AG04449 (cell line): Measurements from ENCODE around the gene CDR2L.

ENCODE experiments used
- CTCF ChIA-PET: fragments of 350-600 bp; formaldehyde crosslinking; extraction: SDS; loops from one replicate; lab custom pipeline; 2021; ENCODE audit warnings: antibody characterized with exemption; lab: Yijun Ruan, JAX
- POLR2A ChIA-PET: fragments of 400-600, 350-600 bp; formaldehyde crosslinking; extraction: SDS; loops from one replicate; lab custom pipeline; 2020; ENCODE audit warnings: antibody characterized with exemption, inconsistent platforms; lab: Yijun Ruan, JAX
- DNase-seq: peaks from one replicate; pipeline ENCODE4 v3.0.0-alpha.2; 2010; ENCODE audit warnings: low read depth, low spot score
- H3K4me3 ChIP-seq: 2 replicates; pipeline ENCODE4 v1.5.1; 2011; ENCODE audit warnings: low read depth, mild to moderate bottlenecking, control low read depth, low read length
- TF ChIP-seq, protein P1 (sequence below): IDR thresholded peaks from one replicate; pipeline ENCODE4 v1.5.1; 2011; ENCODE audit warnings: mild to moderate bottlenecking, moderate library complexity, low read length, control low read depth, inconsistent platforms; ENCODE audit not compliant: insufficient read depth; ENCODE audit errors: missing control alignments

Gene CDR2L

GRCh38 chr17:75049057-75049456 is 61.6 kb downstream of the CDR2L start:
- DNase-seq = no peak
- TF ChIP-seq, protein P1, sequence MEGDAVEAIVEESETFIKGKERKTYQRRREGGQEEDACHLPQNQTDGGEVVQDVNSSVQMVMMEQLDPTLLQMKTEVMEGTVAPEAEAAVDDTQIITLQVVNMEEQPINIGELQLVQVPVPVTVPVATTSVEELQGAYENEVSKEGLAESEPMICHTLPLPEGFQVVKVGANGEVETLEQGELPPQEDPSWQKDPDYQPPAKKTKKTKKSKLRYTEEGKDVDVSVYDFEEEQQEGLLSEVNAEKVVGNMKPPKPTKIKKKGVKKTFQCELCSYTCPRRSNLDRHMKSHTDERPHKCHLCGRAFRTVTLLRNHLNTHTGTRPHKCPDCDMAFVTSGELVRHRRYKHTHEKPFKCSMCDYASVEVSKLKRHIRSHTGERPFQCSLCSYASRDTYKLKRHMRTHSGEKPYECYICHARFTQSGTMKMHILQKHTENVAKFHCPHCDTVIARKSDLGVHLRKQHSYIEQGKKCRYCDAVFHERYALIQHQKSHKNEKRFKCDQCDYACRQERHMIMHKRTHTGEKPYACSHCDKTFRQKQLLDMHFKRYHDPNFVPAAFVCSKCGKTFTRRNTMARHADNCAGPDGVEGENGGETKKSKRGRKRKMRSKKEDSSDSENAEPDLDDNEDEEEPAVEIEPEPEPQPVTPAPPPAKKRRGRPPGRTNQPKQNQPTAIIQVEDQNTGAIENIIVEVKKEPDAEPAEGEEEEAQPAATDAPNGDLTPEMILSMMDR = no peak
- POLR2A ChIA-PET = interaction anchor here (1.5 to 3.3 kb wide), 2 partner anchors 11 to 14 kb away, joined by 5 to 18 read pairs; no protein-coding TSS in a partner anchor
- CTCF ChIA-PET = interaction anchor here (0.6 to 5.2 kb wide), 6 partner anchors 9 to 154 kb away, joined by 3 to 52 read pairs (median 13); no protein-coding TSS in a partner anchor
- no peak overlapping the region for H3K4me3 ChIP-seq

DNA sequence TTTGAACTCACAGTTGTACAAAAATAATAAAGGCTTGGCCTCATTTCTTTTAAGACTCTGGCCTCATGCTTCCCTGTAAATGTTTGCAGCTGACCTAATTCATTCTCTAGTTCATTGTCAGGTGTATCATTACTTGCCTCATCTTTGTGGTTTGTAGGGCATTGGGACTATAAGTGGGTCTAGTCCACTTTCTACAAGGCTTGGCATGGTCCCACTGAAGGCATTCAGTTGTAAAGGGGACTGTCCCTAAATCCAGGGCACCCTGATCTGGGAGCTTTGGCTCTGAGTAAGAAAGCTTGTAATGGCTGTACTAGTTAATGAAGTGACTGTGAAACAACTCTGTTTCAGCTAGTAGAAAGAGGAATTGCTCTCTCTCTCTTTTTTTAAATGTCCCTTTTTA is 62.3 kb downstream of the CDR2L start:
- H3K4me3 ChIP-seq = no peak overlapping the region; the same call in 1 of the 2 replicates
- TF ChIP-seq, protein P1 = no peak
- ChIA-PET POLR2A (interaction anchor here (1.5 kb wide), 1 partner anchor 10 kb away, joined by 5 read pairs; no protein-coding TSS in a partner anchor), CTCF (interaction anchor here (2.0 to 5.2 kb wide), 4 partner anchors 11 to 121 kb away, joined by 11 to 52 read pairs (median 16); no protein-coding TSS in a partner anchor)
- no peak for DNase-seq

- TF ChIP-seq, protein P1 = no peak
- CTCF ChIA-PET = interaction anchor here (1.5 to 5.2 kb wide), 3 partner anchors 8 to 90 kb away, joined by 3 to 52 read pairs (median 6); no protein-coding TSS in a partner anchor
- no peak overlapping the region for H3K4me3 ChIP-seq
- no peak for DNase-seq
- POLR2A ChIA-PET = no interaction called here
Measured at GRCh38 chr17:75051941-75052340, 64.5 kb downstream of the CDR2L start.
